ENCODE data around the gene RTL9.

RTL9 gene

GRCh38 chrX:110317061-110317819 is 41.4 kb upstream of the RTL9 start:
- TF ChIP-seq CTCF (IDR thresholded peaks at IDR 0.05; ENCODE audit: extremely low read depth, insufficient read depth, missing control alignments), result no peak
- DNase-seq (ENCODE audit: low spot score), result peak; percentile 25
- in situ Hi-C loops (cut with MboI; ENCODE audit: low pct_unique_long_range_greater_than_20kb, low sequenced_read_pairs, unreplicated experiment), result no loop called here

- no peak for TF ChIP-seq CTCF (IDR thresholded peaks at IDR 0.05; ENCODE audit: extremely low read depth, insufficient read depth, missing control alignments)
- DNase-seq (ENCODE audit: low spot score), result peak; percentile 82
- in situ Hi-C loops (cut with MboI; ENCODE audit: low pct_unique_long_range_greater_than_20kb, low sequenced_read_pairs, unreplicated experiment), result no loop called here
Measured at GRCh38 chrX:110317820-110318663, 40.6 kb upstream of the RTL9 start, which contains the start of gene AMMECR1. Gene AMMECR1, minus strand, starts transcription at chrX:110318085. Its CDS starts 14 bp downstream, at chrX:110318071.

- TF ChIP-seq CTCF (IDR thresholded peaks at IDR 0.05; ENCODE audit: extremely low read depth, insufficient read depth, missing control alignments), result no peak
- DNase-seq (ENCODE audit: low spot score), result no peak
- in situ Hi-C loops (cut with MboI; ENCODE audit: low pct_unique_long_range_greater_than_20kb, low sequenced_read_pairs, unreplicated experiment), result no loop called here
Measured at GRCh38 chrX:110318664-110318968, 40.0 kb upstream of the RTL9 start.

GRCh38 chrX:110320381-110320987 is 38.2 kb upstream of the RTL9 start:
- in situ Hi-C loops (cut with MboI; ENCODE audit: low pct_unique_long_range_greater_than_20kb, low sequenced_read_pairs, unreplicated experiment), result no loop called here
- no peak for DNase-seq (ENCODE audit: low spot score)
- TF ChIP-seq CTCF (IDR thresholded peaks at IDR 0.05; ENCODE audit: extremely low read depth, insufficient read depth, missing control alignments), result no peak

GRCh38 chrX:110321081-110321480 is 37.6 kb upstream of the RTL9 start:
- TF ChIP-seq CTCF (IDR thresholded peaks at IDR 0.05; ENCODE audit: extremely low read depth, insufficient read depth, missing control alignments), result no peak
- in situ Hi-C loops (cut with MboI; ENCODE audit: low pct_unique_long_range_greater_than_20kb, low sequenced_read_pairs, unreplicated experiment), result no loop called here
- DNase-seq (ENCODE audit: low spot score), result no peak

GRCh38 chrX:110321670-110322069 is 37.0 kb upstream of the RTL9 start:
- in situ Hi-C loops (cut with MboI; ENCODE audit: low pct_unique_long_range_greater_than_20kb, low sequenced_read_pairs, unreplicated experiment), result no loop called here
- no peak for DNase-seq (ENCODE audit: low spot score)
- no peak for TF ChIP-seq CTCF (IDR thresholded peaks at IDR 0.05; ENCODE audit: extremely low read depth, insufficient read depth, missing control alignments)
